ENCODE measurements around the gene GEN1. TPM values are rescaled to one million over a fixed set of nuclear protein-coding genes. Genes with fewer than 3 reads are reported as not detected.
A peak's percentile ranks its signal among the peaks of the same experiment; 100 is the strongest.

Gene GEN1
- total and polyA plus RNA-seq, 10 of the 15 experiments (the other 5 are each of a cell fraction or from before 2014, with no cell fraction given), result 6.0 to 49.6 (median 36.0) TPM

- CTCF ChIA-PET, result interaction anchor here (0.8 to 5.9 kb wide), 3 partner anchors 13 to 65 kb away, joined by 3 to 68 read pairs (median 5); no protein-coding TSS in a partner anchor
- Histone ChIP-seq H3K9ac (ENCODE audit: control insufficient read depth, insufficient read depth, low read length) (peak overlapping the region; percentile 41), H3K9me3 (replicated peaks; ENCODE audit: control insufficient read depth, insufficient read depth, low read length) (no peaks in the 10 kb centered on the region), H3K4me1 (ENCODE audit: control insufficient read depth, insufficient read depth, low read length) (peaks cover 36% of the 10 kb centered on the region), H3K4me2 (ENCODE audit: control insufficient read depth, insufficient read depth) (peak overlapping the region; percentile 70), H4K20me1 (ENCODE audit: control insufficient read depth, insufficient read depth) (no peaks in the 10 kb centered on the region), H3K36me3 (ENCODE audit: control insufficient read depth in 2 of 2, insufficient read depth in 2 of 2, low read length in 1 of 2) (no peaks in the 10 kb centered on the region), H3K79me2 (ENCODE audit: control insufficient read depth, insufficient read depth, low read length) (no peaks in the 10 kb centered on the region), H2AFZ (ENCODE audit: control insufficient read depth, low read depth, low read length) (peak overlapping the region; percentile 37; the same call in 1 of the 2 replicates), H3K27me3 (replicated peaks in 1 of 2; ENCODE audit: control insufficient read depth in 2 of 2, insufficient read depth in 2 of 2, low read length in 1 of 2) (no peaks in the 10 kb centered on the region), H3K27ac (ENCODE audit: control insufficient read depth, insufficient read depth) (peak overlapping the region; percentile 81), H3K4me3 (no peak overlapping the region)
- SMC1A ChIA-PET (ENCODE audit: uncharacterized antibody, unreplicated experiment), result interaction anchor here (0.9 to 6.5 kb wide), 9 partner anchors 8 to 65 kb away, joined by 3 to 145 read pairs (median 4); partner anchors contain the start of genes GEN1 and SMC6
- FAIRE-seq, result peak; percentile 75
- RAD21 ChIA-PET (ENCODE audit: unreplicated experiment), result interaction anchor here (0.7 to 6.3 kb wide), 10 partner anchors 9 to 97 kb away, joined by 3 to 54 read pairs (median 4); partner anchors contain the start of genes GEN1 and SMC6
- intact Hi-C loops (cut with micrococcal nuclease; ENCODE audit: unreplicated experiment) (loop anchor here (10.0 kb wide), 1 partner anchor 1161 kb away; no protein-coding TSS in a partner anchor), in situ Hi-C loops (cut with MboI) (no loop called here)
- POLR2A ChIA-PET, result interaction anchor here (0.9 to 7.1 kb wide), 4 partner anchors 6 to 62 kb away, joined by 3 to 108 read pairs (median 44); partner anchors contain the start of genes GEN1 and SMC6
- no TSS peak for BruUV-seq (replicated peaks)
- ATAC-seq, result peak; percentile 44
- 46% methylated on average over 8 of the region's 8 CpGs for WGBS (ENCODE audit: insufficient coverage, insufficient replicate concordance, low lambda C conversion rate, missing lambda C conversion rate)
- DNase-seq (ENCODE audit: low read depth, low spot score), result no peak
- TF ChIP-seq ETV6 (conservative IDR thresholded peaks at IDR 0.05 in 1 of 2, IDR thresholded peaks at IDR 0.05 in 1 of 2; ENCODE audit: borderline replicate concordance in 1 of 2, low read depth in 1 of 2) (peak in 1 of 2 experiments; percentile 81; a peak in 1 of 4 replicates), NFIC (IDR thresholded peaks at IDR 0.05; ENCODE audit: low read depth, low read length) (peak; percentile 87), NBN (IDR thresholded peaks at IDR 0.05) (0 out of 2 replicates have a peak, but pooled peaks have one; percentile 25), CBX5 (IDR thresholded peaks at IDR 0.05; ENCODE audit: low read depth) (no peak), NR2F1 (conservative IDR thresholded peaks at IDR 0.05) (0 out of 2 replicates have a peak, but pooled peaks have one; percentile 16), ATF7 (IDR thresholded peaks at IDR 0.05; ENCODE audit: low read depth) (peak; percentile 32; the same call in 1 of the 2 replicates), ZBTB33 (IDR thresholded peaks at IDR 0.05) (no peak), SPI1 (IDR thresholded peaks at IDR 0.05; ENCODE audit: borderline replicate concordance, insufficient read depth, low read depth, low read length) (peak; percentile 66; the same call in 1 of the 2 replicates), JUNB (IDR thresholded peaks at IDR 0.05) (peak; percentile 80), GATAD2B (conservative IDR thresholded peaks at IDR 0.05; ENCODE audit: low read depth) (peak; percentile 69; the same call in 1 of the 2 replicates), EP300 (IDR thresholded peaks at IDR 0.05; ENCODE audit: borderline replicate concordance in 1 of 2, control insufficient read depth in 1 of 2, low read depth in 2 of 2, low read length in 2 of 2) (peak in 1 of 2 experiments; percentile 54; a peak in 3 of 4 replicates), TCF3 (IDR thresholded peaks at IDR 0.05; ENCODE audit: borderline replicate concordance, insufficient read depth, low read depth, low read length) (peak; percentile 61; the same call in 1 of the 2 replicates), RUNX3 (IDR thresholded peaks at IDR 0.05; ENCODE audit: low read length) (peak; percentile 79), RFX5 (IDR thresholded peaks at IDR 0.05; ENCODE audit: low read depth, low read length) (no peak), MTA2 (IDR thresholded peaks at IDR 0.05; ENCODE audit: low read depth) (peak; percentile 79), CREM (IDR thresholded peaks at IDR 0.05; ENCODE audit: low read depth) (0 out of 2 replicates have a peak, but pooled peaks have one; percentile 23), EED (IDR thresholded peaks at IDR 0.05; ENCODE audit: low read depth) (peak; percentile 97), IKZF2 (IDR thresholded peaks at IDR 0.05) (peak; percentile 96 to 98), SKIL (IDR thresholded peaks at IDR 0.05; ENCODE audit: low read depth, poor library complexity, severe bottlenecking) (peak; percentile 45), DPF2 (IDR thresholded peaks at IDR 0.05) (peak; percentile 89)
These were observed 61.7 kb downstream of the GEN1 start for GRCh38 chr2:17815468-17816184.
